CD1c-positive myeloid dendritic cell (primary cell): Measurements from ENCODE around the gene SH3RF3.

Experiments
- DNase-seq: peaks from one replicate; pipeline ENCODE4 v3.0.0-alpha.2; 2016; ENCODE audit errors: extremely low spot score

SH3RF3 gene

GRCh38 chr2:109387778-109388469, 258.9 kb downstream of the SH3RF3 start:
- DNase-seq = no peak

GRCh38 chr2:109391243-109391642, 262.2 kb downstream of the SH3RF3 start:
- no peak for DNase-seq

- DNase-seq = no peak
These were observed 263.1 kb downstream of the SH3RF3 start for GRCh38 chr2:109392140-109392539.

GRCh38 chr2:109392816-109393661, 264.0 kb downstream of the SH3RF3 start:
- no peak for DNase-seq

- no peak for DNase-seq
These were observed 264.6 kb downstream of the SH3RF3 start for GRCh38 chr2:109393662-109393972.

- no peak for DNase-seq
These were observed 266.6 kb downstream of the SH3RF3 start for GRCh38 chr2:109395494-109396201.

- DNase-seq = no peak
These were observed 267.5 kb downstream of the SH3RF3 start for GRCh38 chr2:109396202-109397180.

GRCh38 chr2:109397893-109398292, 268.9 kb downstream of the SH3RF3 start:
- DNase-seq = no peak

- DNase-seq = no peak
These were observed 269.5 kb downstream of the SH3RF3 start for GRCh38 chr2:109398366-109399015.

GRCh38 chr2:109399066-109399465, 270.1 kb downstream of the SH3RF3 start:
- DNase-seq = no peak

GRCh38 chr2:109400102-109400501, 271.1 kb downstream of the SH3RF3 start:
- no peak for DNase-seq

GRCh38 chr2:109401370-109401769, 272.4 kb downstream of the SH3RF3 start:
- no peak for DNase-seq

- DNase-seq = no peak
These were observed 273.2 kb downstream of the SH3RF3 start for GRCh38 chr2:109402180-109402579.

GRCh38 chr2:109402980-109403840, 274.2 kb downstream of the SH3RF3 start:
- DNase-seq = no peak

GRCh38 chr2:109403841-109404201, 274.8 kb downstream of the SH3RF3 start:
- no peak for DNase-seq

GRCh38 chr2:109404681-109405080, 275.7 kb downstream of the SH3RF3 start:
- DNase-seq = no peak

GRCh38 chr2:109405873-109406272, 276.9 kb downstream of the SH3RF3 start:
- DNase-seq = no peak

- no peak for DNase-seq
These were observed 277.3 kb downstream of the SH3RF3 start for GRCh38 chr2:109406301-109406700.

GRCh38 chr2:109407276-109408042, 278.5 kb downstream of the SH3RF3 start:
- DNase-seq = no peak

GRCh38 chr2:109408043-109408335, 279.0 kb downstream of the SH3RF3 start:
- DNase-seq = no peak
